Stimulated activated CD4-positive, alpha-beta T cell treated with anti-CD3 and anti-CD28 coated beads, Interleukin-2, amount 100 ng/mL, for 48 hours (primary cell): ENCODE measurements around the gene SFXN4.
A peak's percentile ranks its signal among the peaks of the same experiment; 100 is the strongest.
"Not testable (repeated sequence)": the region's sequence is repeated elsewhere in the genome, so short reads cannot be mapped to it uniquely, and the experiment has no call there.

ENCODE experiments used
- DNase-seq, 2 donors: peaks; one replicate each; pipeline ENCODE4 v3.0.0-alpha.2; 2020

Gene SFXN4

DNA sequence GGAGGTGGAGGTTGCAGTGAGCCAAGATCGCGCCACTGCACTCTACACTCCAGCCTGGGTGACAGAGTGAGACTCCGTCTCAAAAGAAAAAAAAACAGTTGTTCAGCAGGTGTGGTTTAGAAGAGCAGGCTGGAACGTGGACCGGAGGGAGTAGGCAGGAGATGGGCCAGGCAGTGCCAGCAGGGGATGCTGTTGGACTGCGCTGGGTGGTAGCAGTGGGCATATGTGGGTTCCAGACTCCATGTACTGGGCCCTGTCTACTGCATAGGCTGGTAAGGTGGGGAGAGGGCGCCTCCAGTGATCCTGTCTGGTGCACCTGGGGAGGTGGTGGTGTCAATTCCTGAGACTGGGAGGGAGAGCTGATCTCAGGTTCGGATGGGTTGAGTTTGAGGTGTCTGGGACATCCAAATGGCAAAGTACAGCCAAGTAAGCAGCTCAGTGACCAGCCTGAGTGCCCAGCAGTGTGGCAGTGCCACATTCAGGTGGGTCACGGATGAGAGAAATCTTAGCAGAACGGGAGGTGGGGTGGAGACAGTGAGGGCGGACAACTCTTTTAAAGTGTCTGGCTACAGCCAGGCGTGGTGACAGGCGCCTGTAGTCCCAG lies 25.9 kb downstream of the SFXN4 start:
- peak; percentile 36 to 42 for DNase-seq

DNA sequence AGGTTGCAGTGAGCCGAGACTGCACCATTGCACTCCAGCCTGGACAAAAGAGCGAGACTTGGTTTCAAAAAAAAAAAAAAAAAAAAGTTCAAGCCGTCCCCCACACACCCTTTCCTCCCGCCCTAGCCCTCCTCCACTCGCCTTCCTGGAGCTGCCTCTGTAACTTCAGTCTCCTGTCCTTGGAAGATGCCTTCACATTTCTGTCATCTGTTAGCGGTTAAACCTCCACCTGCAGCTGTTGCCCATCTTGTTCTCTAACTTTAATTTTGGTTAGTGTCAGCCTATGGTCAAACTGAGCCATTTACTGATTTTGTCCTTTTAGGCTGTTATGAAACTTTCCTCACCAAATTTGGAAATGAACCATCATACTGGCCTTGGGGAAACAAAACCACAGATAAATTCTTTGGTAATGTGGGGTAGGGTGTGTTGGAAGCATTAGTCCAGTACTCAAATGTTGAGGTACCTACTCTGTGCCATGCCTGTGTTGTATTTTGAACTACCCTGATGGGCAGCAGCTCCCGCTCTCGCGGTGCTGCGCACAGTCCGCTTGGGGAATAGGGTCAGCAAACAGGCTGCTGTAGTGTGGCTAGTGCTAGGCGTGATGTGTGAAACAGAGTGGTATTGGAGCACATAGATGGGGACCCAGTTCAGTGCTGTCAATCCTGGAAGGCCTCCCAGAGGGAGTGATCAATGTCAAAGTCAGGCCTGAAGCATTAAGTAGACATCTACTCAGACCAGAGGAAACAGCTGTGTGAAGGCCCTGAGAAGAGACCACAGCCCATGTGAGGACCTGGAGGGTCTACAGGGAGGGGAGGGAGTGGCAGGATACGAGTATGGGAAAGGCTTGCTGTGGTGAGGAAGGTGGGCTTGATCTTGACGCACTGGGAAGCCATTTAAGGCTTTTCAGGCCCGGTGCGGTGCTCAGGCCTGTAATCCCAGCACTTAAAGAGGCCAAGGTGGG lies 26.9 kb downstream of the SFXN4 start:
- no peak for DNase-seq

DNA sequence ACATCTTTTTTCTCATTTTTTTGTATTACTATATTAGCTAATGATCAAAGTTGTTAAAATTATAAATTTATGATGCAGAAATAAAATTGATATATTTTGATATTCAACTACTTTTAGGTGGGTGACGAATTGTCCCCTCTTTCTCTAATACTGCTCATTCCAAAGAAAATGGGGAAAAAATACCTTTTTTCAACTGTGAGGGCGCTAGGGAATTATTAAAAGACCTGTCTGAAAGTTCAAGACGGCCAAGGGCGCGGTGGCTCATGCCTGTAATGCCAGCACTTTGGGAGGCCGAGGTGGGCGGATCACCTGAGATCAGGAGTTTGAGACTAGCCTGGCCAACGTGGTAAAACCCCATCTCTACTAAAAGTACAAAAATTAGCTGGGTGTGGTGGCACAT lies 27.6 kb downstream of the SFXN4 start:
- DNase-seq: not testable (repeated sequence)

DNA sequence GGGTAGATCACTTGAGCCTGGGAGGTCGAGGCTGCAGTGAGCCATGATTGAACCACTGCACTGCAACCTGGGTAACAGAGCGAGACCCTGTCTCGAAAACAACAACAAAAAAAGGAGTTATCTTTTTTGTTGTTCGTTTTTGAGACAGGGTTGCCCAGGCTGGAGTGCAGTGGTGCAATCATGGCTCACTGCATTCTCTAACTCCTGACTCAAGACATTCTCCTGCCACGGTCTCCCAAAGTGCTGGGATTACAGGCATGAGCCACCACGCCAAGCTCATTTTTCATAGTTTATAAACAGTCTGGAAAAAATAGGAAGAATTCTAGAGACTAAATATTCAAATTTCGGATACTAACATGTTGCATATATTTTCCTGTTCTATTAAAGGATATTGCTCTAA lies 29.4 kb downstream of the SFXN4 start:
- no peak for DNase-seq

DNA sequence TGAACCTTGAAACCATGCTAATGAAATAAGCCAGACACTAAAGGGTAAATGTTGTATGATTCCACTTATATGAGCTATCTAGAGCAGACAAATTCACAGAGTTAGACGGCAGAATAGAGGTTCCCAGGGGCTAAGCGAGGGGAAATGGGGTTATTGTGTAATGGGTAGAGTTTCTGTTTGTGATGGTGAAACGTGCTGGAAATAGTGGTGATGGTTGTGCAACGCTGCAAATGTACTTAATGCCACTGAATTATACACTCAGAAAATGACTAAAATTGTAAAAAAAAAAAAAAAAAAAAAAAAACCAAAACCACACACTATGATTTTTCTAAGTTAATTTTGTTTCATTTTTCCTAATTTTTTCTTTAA lies 30.0 kb downstream of the SFXN4 start:
- no peak for DNase-seq

DNA sequence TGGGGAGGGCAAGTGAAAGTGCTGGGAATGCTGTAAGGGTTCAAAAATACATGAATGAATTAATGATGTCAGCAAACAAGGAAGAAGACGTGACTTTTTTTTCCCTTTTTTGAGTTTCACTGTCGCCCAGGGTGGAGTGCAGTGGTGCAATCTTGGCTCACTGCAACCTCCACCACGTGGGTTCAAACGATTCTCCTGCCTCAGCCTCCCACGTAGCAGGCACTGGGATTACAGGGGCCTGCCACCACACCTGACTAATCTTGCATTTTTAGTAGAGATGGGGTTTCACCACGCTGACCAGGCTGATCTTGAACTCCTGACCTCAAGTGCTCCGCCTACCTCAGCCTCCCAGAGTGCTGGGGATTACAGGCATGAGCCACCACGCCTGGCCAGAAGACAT lies 31.6 kb downstream of the SFXN4 start:
- peak; percentile 35 to 41 for DNase-seq

DNA sequence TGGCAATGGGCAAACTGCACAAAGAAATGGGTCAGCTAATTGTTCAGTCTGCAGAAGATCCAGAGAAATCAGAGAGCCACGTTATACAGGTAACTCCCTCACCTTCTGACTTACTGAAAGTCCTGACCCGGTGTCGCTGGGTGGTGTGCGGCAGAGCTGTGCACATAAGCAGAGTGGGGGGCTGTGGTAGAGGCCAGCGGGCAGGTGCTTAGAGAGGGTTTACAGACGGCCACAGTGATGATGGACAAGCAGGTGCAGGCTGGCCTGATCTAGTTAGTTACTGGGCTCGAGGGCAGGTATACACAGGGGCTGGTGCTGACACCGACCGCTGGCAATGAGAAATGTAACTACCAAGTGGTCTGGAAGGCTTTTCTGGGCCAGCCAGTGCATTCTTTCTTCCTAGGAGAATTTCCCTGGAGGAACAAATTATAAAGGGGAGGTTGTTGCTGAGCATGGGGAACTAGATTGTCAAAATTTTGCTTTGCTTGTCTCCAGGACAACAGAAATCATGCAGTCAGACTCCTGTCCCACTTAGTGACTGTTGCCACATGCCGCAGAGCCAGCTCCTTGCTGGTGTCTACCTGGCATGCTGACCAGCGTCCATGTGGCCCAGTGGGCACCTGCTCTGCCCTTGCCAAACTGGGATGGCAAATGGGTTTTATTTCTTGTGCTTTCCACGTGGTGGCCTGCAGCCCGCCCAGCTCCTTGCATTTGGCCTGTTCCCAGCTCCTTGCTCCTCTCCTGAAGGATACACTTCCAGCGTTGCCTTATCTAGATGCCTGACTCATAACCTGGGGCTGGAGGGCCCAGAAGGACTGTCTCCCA lies 32.8 kb downstream of the SFXN4 start:
- DNase-seq: no peak

DNA sequence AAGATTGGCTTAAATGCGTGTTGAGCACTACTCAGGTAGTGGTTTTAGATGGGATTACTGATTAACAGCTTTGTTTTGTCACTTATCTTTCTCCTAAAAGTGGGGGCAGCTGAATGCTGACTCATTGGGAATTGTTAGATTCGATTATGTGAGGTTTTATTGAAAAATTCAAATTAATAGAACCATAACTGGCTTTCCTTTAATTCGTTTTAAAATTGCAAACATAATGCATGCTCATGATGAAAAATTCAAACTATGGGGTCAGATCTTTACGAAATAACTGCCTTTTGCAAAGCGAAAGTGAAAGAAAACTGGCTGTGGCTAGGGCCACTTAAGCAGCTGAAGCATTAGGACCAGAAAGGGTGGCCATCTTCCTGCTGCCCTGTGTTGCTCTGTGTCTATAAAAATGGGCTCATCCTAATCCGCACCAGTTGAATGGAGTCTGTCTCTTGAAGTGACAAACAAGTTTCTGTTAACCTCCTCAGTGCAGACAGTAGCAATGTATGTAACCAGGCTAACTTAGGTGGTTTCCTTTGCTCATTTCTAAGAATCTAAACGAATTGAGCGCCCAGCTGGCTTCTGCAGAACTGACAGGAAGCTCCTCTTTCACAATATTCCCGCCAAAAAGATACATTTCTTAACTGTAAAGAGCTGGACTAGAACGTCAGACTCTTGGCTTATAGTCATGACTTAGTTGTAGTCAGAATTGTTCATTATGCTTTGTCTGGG lies 33.8 kb downstream of the SFXN4 start:
- DNase-seq: peak; percentile 22 to 32

DNA sequence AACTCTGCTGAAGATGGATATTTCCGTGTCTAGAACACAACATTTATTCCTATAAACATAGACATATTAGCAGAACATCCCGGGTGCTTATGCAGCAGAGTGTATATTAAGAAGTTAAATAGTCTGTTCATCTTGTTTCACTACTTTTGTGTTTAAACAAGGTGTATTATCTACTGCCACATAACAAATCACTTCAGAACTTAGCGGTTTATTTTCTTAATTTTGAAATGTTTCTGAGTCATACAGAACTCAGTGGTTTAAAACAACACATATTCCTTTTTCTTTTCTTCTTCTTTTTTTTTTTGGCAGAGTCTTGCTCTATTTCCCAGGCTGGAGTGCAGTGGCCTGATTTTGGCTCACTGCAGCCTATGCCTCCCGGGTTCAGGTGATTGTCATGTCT lies 35.8 kb downstream of the SFXN4 start:
- DNase-seq: no peak

DNA sequence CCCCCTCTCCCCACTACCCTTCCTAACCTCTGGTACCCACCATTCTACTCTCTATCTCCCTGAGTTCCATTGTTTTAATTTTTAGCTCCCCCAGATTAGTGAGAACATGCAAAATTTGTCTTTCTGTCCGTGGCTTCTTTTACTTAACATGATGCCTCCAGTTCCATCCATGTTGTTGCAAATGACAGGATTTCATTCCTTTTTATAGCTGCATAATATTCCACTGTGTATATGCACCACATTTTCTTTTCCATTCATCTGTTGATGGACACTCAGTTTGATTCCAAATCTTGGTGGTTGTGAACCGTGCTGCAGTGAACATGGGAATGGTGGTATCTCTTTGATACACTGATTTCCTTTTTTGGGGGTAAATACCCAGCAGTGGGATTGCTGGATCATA lies 39.6 kb downstream of the SFXN4 start:
- DNase-seq: no peak

DNA sequence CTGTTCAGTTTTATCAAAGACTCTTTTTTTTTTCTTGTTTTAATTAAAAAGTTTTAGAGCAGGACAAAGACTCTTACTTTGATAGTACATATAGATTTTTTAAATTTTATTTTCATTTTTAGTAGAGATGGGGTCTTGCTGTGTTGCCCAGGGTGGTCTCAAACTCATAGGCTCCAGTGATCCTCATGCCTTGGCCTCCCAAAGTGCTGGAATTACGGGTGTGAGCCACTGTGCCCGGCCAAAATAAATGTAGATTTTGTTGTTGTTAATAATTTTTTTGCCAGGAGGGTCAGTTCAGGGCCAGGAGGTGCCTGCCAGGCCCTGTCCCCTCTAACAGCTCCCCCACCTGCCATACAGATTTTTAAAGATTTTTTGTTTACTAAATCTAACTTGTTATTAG lies 44.6 kb downstream of the SFXN4 start:
- DNase-seq: no peak

DNA sequence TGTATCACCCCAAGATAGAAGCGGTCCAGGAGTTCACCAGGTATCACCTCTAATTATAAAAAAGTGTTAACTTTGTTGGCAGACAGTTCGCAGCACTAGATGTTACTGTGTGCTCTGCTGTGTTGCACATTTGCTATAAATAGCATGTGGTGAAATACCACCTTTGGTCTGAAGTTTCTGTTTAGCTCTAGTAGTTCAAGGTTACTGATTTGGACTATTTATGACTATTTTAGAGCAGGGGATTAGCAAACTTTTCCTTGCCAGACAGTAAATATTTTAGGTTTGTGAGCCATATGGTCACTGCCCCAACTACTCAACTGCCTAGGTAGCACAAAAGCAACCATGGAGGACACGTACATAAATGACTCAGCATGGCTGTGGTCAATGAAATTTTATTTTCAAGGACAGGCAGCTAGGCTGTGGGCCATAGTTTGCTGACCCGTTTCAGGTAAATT lies 45.1 kb downstream of the SFXN4 start:
- DNase-seq: no peak

DNA sequence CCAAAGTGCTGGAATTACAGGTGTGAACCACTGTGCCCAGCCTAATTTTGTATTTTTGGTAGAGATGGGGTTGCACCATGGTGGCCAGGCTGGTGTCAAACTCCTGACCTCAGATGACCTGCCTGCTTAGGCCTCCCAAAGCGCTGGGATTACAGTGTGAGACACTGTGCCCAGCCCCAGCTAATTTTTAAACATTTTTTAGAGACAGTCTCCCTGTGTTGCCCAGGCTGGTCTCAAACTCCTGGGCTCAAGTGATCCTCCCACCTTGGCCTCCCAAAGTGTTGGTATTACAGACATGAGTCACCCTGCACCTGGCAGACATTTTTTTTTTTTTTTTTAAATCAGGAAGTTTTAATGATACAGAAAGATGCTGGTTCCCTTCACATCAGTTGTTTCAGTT lies 46.1 kb downstream of the SFXN4 start:
- DNase-seq: no peak

DNA sequence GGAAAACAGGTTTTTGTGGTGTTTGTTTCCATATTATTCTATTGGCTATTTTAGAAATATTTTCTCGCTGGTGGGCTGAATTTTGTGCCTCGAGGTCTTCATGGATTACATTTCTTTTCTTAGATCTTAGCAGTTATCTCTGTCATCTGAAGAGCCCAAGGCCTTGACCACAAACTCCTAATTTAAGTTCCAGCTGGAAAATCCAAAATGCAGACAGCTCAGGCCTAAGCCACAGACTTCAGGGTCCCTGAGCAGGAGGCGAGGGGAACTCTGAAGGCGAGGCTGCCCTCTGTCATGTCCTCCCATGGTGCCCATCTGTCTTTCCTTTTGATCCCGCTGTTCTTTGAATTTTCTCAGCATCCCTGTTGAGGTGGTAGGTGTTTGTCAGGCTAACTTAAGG lies 47.3 kb downstream of the SFXN4 start:
- DNase-seq: no peak

DNA sequence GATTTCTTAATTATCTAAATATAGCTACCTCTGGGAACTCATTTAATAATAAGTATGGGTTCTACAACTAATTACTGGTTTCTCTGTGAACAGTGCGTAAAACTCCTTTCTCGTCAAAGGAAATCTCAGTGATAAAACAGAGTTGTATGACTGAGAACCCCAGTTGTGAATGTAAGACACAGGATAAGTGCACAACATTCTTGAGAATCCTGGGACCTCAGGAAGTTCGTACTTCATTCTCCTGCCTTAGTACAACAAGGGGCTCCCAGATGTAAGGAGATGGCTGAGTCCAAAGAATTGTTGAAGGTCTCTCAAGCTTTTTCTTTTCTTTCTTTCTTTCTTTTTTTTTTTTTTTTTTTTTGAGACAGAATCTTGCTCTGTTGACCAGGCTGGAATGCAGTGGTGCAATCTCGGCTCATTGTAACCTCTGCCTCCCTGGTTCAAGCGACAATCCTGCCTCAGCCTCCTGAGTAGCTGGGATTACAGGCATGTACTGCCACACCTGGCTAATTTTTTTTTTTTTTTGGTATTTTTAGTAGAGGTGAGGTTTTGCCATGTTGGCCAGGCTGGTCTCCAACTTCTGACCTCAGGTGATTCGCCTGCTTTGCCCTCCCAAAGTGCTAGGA lies 49.1 kb downstream of the SFXN4 start:
- DNase-seq: no peak

DNA sequence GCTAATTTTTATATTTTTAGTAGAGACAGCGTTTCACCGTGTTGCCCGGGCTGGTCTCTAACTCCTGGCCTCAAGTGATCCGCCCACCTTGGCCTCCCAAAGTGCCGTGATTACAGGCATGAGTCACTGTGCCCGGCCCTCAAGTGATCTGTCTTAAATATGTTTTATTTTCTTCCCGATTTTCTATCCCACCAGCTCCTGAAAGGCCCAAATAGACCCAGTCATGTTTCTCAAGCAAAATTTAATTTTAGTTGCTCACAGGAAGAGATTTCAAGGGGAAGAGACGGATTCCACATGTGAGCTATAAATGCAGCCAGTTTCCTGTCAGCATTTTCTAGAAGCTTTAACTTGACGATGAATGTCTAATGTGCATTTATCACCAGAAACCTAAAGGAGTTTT lies 49.6 kb downstream of the SFXN4 start:
- DNase-seq: no peak

DNA sequence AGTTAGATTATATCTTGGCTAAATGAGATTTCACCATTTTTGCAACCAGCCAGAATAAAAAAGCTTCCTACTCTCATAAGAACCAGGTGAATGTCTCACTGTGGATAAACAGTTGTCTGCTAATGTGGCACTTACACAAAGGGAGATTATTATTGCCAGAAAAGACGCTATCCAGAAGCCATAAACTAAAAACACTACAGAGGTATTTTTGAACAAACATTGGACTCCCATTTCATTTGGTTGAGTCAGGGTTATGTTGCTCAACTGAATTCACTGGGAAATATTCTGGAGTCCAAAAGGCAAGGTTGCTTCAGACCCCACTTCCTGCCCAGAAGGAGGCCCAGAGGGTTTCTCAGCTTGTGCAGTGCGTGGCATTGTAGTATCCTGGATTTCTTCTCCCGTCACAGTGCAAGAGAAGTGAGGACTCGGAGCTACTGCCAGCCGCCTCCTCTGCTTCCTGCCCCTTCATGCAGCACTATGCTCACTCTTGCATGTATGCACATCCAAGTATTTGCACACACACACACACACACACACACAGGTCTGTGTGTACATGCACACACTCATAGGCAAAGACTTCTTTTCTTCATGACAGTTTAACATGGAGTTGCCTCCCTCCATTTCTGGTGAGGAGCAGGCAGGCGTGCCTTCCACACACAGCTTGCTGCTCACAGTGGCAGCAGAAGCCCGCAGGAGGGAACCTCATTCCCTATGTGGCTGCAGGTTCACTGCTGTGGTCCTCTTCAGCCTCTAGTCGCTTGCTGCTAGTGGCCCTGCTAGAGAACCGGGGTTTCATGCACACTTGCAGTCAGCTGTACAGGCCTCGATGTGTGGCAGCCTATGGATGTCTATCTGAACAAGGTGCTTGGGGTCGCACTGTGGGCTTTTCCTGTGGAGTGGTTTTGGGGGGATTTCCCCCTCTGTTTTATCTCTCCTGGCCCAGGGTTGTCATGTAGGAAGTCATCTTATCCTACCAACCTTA lies 51.5 kb downstream of the SFXN4 start:
- DNase-seq: no peak

DNA sequence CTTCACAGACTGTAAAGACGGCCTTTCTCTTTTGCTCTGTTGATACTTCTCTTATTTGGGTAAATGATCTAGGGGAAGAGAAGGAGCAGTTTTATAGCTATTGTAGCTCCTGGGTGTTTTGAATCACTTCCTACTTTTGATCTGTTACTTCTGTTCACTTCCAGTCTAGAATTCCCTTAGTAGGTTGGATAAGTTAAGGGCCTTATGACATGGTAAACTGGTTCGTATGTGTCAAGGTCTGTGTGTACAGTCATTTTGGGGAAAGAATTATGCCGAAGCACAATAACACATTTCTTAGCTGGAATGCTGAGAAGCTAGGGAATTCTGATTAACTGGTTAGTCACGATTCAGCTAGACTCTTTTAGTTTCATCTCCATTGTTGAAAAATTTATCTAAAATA lies 53.5 kb downstream of the SFXN4 start:
- no peak for DNase-seq

DNA sequence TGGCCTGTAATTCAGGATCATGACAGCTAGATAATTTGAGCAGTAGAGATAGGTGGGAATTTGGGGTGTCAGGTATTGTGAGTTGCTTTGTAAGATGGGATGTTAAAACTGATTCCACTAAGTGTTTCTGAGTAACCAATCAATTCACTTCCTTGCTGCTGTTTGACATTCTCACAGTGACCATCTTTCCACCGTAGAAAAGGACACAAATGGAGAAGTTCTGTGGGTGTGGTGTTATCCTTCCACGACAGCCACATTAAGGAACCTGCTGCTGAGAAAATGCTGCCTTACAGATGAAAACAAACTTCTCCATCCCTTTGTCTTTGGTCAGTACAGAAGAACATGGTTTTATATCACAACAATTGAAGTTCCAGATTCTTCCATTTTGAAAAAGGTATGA lies 57.7 kb downstream of the SFXN4 start:
- DNase-seq: not testable (repeated sequence)

DNA sequence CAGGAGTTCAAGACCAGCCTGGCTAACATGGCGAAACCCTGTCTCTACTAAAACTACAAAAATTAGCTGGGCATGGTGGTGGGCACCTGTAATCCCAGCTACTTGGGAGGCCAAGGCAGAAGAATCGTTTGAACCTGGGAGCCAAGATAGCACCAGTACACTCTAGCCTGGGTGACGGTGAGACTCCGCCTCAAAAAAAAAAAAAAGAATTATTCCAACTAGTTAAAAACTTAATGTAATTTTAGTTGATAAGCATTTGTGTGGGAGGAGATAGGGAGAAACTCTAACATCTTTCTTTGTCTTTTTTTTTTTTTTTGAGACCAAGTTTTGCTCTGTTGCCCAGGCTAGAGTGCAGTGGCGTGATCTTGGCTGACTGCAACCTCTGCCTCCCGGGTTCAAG lies 58.4 kb downstream of the SFXN4 start:
- not testable (repeated sequence) for DNase-seq

DNA sequence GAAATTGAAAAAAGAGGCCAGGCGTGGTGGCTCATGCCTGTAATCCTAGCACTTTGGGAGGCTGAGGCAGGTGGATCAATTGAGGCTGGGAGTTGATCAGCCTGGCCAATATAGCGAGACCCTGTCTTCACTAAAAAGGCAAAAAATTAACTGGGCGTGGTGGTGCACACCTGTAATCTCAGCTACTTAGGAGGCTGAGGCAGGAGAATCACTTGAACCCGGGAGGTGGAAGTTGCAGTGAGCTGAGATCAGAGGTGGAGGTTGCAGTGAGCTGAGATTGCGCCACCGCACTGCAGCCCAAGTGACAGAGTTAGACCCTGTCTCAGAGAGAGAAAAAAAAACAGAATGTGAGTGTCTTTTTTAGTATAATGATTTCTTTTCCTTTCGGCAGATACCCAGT lies 59.6 kb downstream of the SFXN4 start:
- DNase-seq: not testable (repeated sequence)
